Measurements from ENCODE around the gene FKBP10. TPM values are rescaled to one million over a fixed set of nuclear protein-coding genes. Genes with fewer than 3 reads are reported as not detected.

FKBP10 gene
- total RNA-seq, 1 donor from 2014 or later, result 401 TPM

DNA sequence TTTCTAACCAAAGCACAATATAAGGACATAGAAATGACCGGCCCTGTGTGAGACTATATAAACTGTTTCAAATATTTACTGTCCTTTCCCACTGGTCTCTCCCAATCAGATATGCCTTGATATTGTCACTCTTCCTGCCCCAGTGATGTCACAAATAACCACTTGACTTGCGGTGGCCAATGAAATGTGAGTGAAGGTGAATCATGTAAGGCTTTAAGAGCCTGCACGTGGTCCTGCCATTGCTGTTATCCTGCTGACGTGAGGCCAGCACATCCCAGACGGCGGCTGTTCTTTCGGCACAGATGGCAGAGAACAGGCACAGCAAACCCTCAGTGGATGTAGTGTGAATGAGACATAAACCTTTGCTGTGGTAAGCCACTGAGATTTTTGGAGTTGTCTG lies 57.8 kb downstream of the FKBP10 start:
- Mint-ChIP-seq H3K27me3 (ENCODE audit: low read depth) (no peaks in the 10 kb centered on the region), H3K4me1 (peaks cover under 1% of the 10 kb centered on the region), H3K27ac (no peak overlapping the region), H3K36me3 (peaks cover 48% of the 10 kb centered on the region), H3K9me3 (no peaks in the 10 kb centered on the region), H3K4me3 (no peak overlapping the region)
- DNase-seq (ENCODE audit: low spot score in 2 of 2, unreplicated experiment in 2 of 2), result no peak
- TF ChIP-seq, protein P1, sequence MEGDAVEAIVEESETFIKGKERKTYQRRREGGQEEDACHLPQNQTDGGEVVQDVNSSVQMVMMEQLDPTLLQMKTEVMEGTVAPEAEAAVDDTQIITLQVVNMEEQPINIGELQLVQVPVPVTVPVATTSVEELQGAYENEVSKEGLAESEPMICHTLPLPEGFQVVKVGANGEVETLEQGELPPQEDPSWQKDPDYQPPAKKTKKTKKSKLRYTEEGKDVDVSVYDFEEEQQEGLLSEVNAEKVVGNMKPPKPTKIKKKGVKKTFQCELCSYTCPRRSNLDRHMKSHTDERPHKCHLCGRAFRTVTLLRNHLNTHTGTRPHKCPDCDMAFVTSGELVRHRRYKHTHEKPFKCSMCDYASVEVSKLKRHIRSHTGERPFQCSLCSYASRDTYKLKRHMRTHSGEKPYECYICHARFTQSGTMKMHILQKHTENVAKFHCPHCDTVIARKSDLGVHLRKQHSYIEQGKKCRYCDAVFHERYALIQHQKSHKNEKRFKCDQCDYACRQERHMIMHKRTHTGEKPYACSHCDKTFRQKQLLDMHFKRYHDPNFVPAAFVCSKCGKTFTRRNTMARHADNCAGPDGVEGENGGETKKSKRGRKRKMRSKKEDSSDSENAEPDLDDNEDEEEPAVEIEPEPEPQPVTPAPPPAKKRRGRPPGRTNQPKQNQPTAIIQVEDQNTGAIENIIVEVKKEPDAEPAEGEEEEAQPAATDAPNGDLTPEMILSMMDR (IDR thresholded peaks at IDR 0.05; ENCODE audit: unreplicated experiment), result no peak

DNA sequence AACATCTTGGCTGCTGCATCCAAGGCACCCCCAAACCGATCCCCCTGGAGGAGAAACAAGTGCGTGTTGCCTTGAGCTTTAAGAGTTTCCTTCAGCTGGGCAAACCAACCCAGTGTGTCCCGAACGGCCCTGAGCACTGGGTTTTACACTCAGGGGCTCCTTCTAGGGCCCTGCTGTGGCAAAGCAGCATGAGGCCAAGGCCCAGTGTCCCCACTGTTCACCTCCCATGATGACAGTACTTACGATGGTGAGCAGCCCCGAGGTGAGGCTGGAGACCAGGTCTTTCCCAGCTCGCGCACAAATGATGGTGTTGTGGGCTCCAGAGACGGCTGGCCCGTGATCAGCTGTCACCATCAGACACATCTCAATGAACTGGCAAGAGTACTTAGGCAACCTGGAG lies 59.0 kb downstream of the FKBP10 start:
- Mint-ChIP-seq H3K36me3 (peaks cover 53% of the 10 kb centered on the region), H3K4me3 (no peak overlapping the region), H3K27me3 (ENCODE audit: low read depth) (no peaks in the 10 kb centered on the region), H3K9me3 (no peaks in the 10 kb centered on the region), H3K4me1 (no peaks in the 10 kb centered on the region), H3K27ac (no peak overlapping the region)
- TF ChIP-seq, protein P1 (IDR thresholded peaks at IDR 0.05; ENCODE audit: unreplicated experiment), result no peak
- no peak for DNase-seq (ENCODE audit: low spot score in 2 of 2, unreplicated experiment in 2 of 2)

Other genes starting within 250 kb of the FKBP10 start
- not detected in 3 replicates for gene KRT9, start 240.9 kb upstream of the FKBP10 start, total RNA-seq
- gene KRT14, start 226.1 kb upstream of the FKBP10 start, total RNA-seq, result 0.45 TPM in 1 of 3 replicates, not detected in the others
- gene KRT16, start 200.2 kb upstream of the FKBP10 start, total RNA-seq, result 0.40 to 0.79 TPM (median 0.40 TPM) in 3 replicates
- gene KRT17, start 188.4 kb upstream of the FKBP10 start, total RNA-seq, result 221 to 238 TPM (median 232 TPM) in 3 replicates
- gene EIF1, start 124.1 kb upstream of the FKBP10 start, total RNA-seq, result 600 to 610 TPM (median 606 TPM) in 3 replicates
- gene GAST, start 100.7 kb upstream of the FKBP10 start, total RNA-seq, result not detected in 3 replicates
- gene HAP1, start 78.4 kb upstream of the FKBP10 start, total RNA-seq, result 0.44 to 0.66 TPM (median 0.45 TPM) in 3 replicates
- gene JUP, start 26.3 kb upstream of the FKBP10 start, total RNA-seq, result 202 to 207 TPM (median 205 TPM) in 3 replicates
- gene P3H4, start 1.1 kb upstream of the FKBP10 start, total RNA-seq, result 61.0 to 62.0 TPM (median 62.0 TPM) in 3 replicates
- 68.5 to 75.5 TPM (median 69.6 TPM) in 3 replicates for gene NT5C3B, start 23.2 kb downstream of the FKBP10 start, total RNA-seq
- 0.16 to 0.27 TPM in 2 of 3 replicates, not detected in the other for gene KLHL10, start 24.8 kb downstream of the FKBP10 start, total RNA-seq
- gene KLHL11, start 52.4 kb downstream of the FKBP10 start, total RNA-seq, result 21.4 to 22.1 TPM (median 21.9 TPM) in 3 replicates
- 126 to 133 TPM (median 130 TPM) in 3 replicates for gene ACLY, start 105.9 kb downstream of the FKBP10 start, total RNA-seq
- 1.3 to 2.1 TPM (median 1.7 TPM) in 3 replicates for gene ODAD4, start 117.6 kb downstream of the FKBP10 start, total RNA-seq
- 67.6 to 70.2 TPM (median 68.1 TPM) in 3 replicates for gene CNP, start 153.8 kb downstream of the FKBP10 start, total RNA-seq
- 97.2 to 103 TPM (median 97.7 TPM) in 3 replicates for gene DNAJC7, start 204.4 kb downstream of the FKBP10 start, total RNA-seq
- 47.2 to 49.6 TPM (median 48.1 TPM) in 3 replicates for gene NKIRAS2, start 207.1 kb downstream of the FKBP10 start, total RNA-seq
- 4.1 to 5.1 TPM (median 4.4 TPM) in 3 replicates for gene C17orf113, start 237.6 kb downstream of the FKBP10 start, total RNA-seq